Stromal cell of bone marrow (primary cell): ENCODE data around the gene DHRS7B.

Experiments
- DNase-seq: peaks from one replicate; pipeline ENCODE4 v3.0.0-alpha.2; 2012; ENCODE audit warnings: low read depth

DHRS7B gene

GRCh38 chr17:21240369-21241055 lies 113.7 kb downstream of the DHRS7B start:
- no peak for DNase-seq
